GM19324 (cell line): ENCODE data around the gene MFNG.
A peak's percentile ranks its signal among the peaks of the same experiment; 100 is the strongest.

Source experiments
- ATAC-seq: cut with Tn5 transposase; IDR thresholded peaks from one replicate; pipeline ENCODE4 v1.9.1; 2021; ENCODE audit warnings: mild to moderate bottlenecking, moderate library complexity; ENCODE audit not compliant: unreplicated experiment, low FRiP score

Gene MFNG

GRCh38 chr22:37497062-37497599 lies 10.9 kb upstream of the MFNG start:
- ATAC-seq: no peak

GRCh38 chr22:37496651-37497050 lies 10.5 kb upstream of the MFNG start:
- no peak for ATAC-seq

- ATAC-seq: no peak
Observed at GRCh38 chr22:37493979-37494378, 7.8 kb upstream of the MFNG start.

- ATAC-seq: no peak
Observed at GRCh38 chr22:37492428-37493344, 6.5 kb upstream of the MFNG start.

DNA sequence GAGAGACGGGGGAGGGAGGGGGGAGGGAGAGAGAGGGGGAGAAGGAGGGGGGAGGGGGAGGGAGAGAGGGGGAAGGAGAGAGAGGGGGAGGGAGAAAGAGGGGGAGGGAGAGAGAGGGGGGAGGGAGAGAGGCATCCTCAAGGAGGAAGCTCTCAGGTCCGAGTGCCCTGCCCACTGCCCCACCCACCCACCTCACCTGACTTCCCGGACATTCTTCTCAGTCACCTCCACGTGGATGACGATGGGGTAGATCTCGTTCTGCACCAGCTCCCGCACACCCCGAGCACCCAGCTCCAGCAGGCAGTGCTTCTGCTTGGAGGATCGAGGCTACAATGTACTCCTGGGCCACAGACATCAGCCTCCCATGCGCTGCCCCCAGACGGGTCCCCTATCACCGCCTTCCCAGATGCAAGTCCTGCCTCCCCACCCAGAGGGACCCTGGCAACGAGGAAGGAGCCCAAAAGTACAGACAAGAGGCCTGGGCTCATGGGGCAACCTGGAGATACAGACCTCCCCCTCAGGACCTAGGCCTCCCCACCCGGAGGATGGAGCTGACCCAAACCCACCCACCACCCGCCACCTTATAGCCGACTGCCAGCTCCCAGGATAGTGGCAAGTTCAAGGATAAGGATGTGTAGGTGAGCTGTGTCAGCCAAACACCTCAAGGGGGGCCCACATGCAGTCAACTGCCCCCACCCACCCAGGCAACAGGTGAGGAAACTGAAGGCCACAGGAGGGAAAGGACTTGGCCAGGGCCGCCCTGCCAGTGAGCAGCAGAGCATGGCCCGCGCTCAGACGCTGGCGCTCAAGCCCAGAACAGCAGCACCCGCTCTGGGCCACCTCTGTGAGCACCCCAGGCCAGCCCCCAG lies 5.6 kb upstream of the MFNG start:
- ATAC-seq: no peak

DNA sequence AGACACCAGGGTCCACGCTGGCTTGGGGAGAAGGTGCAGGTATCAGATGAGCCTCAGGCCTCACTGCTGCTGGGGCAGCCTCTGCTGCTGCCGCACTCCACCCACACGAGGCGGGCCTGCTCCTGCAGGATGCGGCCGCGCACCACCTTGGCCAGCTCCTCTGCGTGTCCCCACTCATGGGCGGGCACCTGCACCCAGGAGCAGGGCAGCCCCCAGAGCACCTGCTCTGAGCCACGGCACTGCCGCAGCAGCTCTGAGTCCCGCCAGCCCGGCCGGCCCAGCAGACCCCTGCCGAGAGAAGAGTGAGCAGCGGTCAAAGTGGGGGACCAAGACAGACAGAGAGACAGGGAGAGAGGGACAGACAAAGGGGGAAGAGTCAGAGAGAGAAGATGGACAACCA lies 4.9 kb upstream of the MFNG start:
- no peak for ATAC-seq

DNA sequence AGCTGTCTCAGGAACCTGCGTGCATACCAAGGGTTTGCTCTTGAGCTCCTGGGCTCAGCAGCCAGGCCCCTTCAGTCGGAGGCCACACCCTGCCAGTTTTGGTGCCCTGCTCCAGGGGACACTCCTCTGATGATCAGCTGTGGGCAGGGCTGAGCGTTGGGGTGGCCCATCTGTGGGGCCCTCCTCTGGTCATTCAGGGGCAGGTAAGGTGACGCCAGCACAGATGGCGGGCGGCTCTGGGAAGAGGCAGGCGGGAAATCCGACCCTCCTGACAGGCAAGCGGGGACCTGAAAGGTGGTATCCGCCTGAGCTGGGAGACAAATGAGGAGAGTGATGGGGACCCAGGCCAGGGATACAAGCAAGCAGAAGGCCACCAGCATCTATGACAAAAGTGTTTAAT lies 3.8 kb upstream of the MFNG start:
- ATAC-seq: no peak

- ATAC-seq: no peak
Observed at GRCh38 chr22:37488337-37489135, 2.4 kb upstream of the MFNG start.

DNA sequence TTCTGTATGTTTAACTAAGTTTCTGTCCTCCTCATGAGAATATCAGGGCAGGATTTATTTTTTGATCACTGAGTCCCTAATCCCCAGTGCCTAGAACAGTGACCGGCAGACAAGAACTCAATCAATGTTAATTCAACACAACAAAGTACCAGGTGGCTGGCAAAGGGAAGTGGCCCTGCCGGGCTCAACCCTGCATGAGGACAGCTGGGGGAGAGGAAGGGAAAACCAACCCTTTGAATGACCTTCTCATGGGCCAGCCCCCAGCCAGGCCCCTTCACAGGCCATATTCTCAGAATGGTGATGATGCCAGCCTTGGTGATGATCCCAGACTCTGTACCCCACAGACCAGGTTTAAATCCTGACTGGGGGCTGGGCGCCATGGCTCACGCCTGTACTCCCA lies 1.4 kb upstream of the MFNG start:
- ATAC-seq: no peak

DNA sequence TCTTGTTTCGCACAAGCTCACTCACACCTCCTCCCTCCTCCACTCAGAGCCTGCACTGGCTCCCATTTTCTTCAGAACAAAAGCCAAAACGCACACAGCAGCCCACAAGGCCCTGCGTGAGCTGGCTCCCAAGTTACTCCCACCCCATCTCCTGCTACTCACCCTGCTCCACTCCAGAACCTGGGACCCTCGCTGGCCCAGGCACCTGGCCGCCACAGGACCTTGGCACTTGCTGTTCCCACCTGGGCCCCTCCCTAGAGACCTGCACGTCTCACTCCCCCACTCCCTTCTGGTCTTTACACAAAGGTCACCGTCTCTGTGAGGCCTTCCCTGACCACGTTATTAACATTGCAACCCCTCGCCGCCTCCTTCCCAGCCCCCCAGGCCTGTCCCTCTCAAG lies 945 bp upstream of the MFNG start:
- ATAC-seq: no peak

DNA sequence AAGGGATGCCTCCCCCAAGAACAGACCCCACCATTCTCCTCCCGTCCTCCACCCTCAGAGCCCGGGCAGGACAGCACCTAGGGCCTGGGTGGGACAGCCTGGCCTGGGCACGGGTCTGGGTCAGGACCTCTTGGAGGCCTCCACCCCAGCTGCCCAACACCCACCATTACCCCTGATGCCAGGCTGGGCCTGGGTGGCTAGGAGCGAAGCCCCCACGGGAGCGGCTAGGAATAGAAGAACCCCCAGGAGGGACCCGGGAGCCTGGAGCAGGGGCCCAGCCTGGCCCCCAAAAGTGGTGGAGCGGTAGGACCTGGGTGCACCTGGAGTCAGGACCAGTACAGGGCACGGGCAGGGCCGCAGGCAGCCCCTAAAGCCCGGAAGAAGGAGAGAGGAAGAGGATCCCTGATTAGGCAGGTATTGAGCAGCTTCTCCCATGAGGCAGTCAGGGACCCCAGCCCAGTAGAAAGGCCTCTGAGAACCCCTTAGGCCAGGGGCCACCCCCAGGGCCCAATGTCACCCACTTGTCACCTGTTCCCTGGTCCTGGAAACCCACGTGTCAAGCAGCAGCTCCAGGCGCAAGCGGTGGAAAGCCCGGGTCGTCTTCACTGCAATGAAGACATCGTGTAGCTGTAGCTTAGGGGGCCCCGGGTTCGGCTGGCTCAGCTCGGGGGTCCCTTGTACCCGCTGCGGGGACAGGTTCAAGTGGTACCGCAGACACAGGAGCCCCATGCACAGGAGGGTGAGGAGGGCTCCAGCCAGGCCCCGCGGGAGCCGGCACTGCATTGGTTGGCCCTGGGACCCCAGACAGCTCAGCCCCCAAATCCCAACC lies 575 bp downstream of the MFNG start:
- peak; percentile 15 for ATAC-seq

DNA sequence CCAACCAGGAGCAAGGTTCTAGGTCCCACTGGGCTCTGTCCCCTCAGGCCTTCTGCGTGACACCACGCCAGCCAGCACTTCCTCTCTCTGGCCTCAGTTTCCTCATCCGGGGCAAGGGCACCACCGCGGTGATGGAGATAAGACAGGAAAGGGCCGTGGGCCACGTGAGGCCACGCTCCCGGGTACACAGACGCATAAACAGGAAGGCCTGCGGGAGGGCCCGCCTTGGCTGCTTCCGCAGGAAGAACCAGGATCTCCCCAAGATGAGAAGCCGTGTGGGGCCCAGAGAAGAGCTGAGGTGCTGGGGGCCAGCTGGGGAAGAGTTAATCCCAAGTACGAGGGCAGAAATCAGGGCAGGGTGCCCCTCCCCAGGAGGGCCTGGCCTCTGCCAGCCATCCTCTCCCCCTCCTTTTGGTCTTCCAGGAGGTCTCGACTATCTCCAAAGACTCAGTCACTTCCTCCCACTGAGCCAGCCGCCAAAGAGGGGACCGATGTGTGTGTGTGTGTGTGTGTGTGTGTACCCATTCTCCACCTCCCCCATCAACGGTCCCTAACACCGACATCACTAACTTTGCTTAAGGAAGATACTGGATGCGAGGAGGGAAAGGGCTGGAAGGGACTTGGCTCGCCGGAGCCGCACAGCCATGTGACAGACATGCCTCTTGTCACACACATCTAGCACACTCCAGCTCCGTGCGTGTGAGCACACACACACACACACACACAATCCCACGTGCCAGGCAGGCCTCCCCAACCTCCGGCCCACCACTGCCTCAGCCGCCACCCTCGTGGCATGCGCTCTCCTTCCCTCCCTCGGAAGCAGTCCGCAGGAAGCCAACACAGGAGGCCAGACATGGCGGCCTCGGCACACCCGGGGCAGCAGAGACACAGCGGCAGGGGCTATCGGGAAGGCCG lies 1.4 kb downstream of the MFNG start:
- peak; percentile 37 for ATAC-seq

- ATAC-seq: no peak
Observed at GRCh38 chr22:37483050-37483449, 3.1 kb downstream of the MFNG start.

DNA sequence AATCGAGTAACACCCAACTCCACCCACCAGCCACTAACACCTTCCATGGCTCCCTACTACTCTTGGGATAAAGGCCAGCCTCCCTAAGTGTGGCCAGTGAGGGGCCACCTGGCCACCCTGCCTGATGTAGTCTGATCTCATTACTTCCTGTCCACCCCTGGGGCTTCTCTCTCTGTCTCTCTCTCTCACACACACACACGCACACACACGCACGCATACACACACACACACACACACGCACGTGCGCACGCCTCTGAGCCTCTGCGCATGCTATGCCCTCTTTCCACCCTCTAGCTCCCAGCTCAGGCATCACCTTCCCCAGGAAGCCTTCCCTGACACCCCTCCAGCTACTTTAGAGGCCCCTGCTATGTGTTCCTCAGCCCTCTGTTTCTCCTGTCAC lies 3.9 kb downstream of the MFNG start:
- ATAC-seq: no peak

GRCh38 chr22:37481347-37481907 lies 4.8 kb downstream of the MFNG start:
- no peak for ATAC-seq

DNA sequence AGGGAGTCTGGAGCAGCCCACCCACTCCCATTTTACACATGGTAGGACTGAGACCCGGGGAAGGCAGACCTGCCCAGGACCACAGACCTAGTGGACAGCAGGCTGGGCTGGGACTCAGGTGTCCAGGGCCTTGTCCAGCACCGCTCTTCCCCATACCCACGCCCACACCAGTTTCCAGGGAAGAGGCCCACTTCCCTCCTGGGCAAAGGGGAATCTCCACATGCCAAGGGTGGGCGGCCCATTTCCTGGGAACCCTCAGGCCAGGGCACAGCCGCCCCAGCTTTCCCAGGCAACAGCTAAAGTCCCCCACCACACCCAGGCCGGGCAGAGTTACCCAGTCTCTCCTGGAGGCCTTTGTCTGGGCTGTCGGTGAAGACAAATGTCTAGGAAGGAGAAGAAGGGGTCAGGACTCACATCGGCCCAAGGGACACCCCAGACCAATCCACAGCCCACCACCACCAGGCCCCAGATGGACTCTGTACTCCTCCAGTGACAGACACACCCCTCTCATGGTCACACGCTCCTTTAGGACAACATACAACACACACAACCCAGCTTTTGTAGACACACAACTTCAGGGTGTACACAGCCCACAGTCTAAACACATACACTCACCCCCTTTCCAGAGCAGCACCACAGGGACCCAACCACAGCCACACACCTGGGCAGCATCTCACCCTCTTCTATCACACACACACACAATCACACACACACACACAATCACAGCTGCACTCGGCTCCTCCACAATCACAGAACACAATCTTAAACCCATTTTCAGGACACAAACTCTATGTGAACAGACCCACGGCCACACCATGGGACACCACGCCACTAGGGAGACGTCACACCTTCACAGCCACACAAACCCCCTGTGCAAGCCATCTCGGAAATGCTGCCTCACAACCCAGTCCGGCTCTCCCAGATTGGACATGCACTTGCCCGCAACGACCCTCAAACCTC lies 5.5 kb downstream of the MFNG start:
- ATAC-seq: no peak

DNA sequence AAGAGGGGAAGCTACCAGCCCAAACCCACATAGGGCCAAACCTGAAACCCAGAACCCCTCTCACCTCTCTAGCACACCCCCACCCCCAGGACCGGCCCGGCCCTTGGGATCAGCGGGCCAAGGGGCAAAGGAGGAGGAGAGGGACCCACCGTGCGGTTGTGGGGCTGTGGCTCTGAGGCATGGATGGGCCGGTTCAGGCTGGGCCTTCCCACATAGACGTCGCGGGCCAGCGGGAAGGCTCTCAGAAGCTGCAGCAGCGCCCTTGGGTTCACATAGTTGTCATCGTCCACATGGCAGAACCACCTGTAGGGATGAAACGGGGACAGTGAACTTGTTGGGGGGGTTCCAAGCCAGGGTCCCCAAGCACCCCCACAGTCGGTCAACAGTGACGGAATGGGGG lies 7.0 kb downstream of the MFNG start:
- ATAC-seq: no peak
